Middle frontal gyrus (tissue), 1 donor: ENCODE results near the gene DLX4.

Experiments
- DNase-seq: peaks from one replicate; pipeline ENCODE4 v3.0.0-alpha.2; 2015; ENCODE audit warnings: low spot score; ENCODE audit errors: extremely low spot score

Gene DLX4

DNA sequence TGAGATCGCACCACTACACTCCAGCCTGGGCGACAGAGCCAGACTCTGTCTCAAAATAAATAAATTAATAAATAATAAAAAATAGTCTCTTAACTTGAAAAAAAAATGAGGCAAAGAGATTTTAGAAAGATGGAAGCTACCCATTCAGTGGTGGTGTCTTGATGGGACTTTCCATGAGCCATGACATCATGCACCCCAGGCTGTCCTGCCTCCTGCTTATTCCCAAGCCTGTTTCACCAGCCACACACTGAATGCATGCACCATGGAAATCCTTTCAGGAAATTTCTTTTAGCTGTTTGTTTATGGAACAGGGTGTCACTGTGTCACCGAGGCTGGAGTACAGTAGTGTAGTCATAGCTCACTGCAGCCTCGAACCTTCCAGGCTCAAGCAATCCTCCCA lies 34.9 kb downstream of the DLX4 start:
- DNase-seq: no peak

- no peak for DNase-seq
Observed at GRCh38 chr17:50009282-50009681, 40.3 kb downstream of the DLX4 start.

DNA sequence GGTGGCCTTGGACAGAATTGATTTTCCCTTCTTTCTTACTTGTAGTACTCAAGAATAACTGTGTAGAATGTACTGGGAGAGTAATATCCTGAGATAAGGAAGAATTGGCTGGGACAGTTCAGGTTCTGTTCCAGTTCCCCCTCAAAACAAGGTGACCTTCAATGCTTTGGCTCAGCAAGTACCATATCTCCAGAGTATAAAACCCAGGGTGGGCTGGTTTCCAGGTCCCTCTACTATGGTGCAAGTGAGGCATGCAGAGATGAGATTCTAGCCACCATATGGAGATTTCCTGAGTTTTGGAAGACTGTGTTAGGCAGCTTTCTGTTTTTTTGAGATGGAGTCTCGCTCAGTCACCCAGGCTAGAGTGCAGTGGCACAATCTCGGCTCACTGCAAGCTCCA lies 44.1 kb downstream of the DLX4 start:
- DNase-seq: no peak

DNA sequence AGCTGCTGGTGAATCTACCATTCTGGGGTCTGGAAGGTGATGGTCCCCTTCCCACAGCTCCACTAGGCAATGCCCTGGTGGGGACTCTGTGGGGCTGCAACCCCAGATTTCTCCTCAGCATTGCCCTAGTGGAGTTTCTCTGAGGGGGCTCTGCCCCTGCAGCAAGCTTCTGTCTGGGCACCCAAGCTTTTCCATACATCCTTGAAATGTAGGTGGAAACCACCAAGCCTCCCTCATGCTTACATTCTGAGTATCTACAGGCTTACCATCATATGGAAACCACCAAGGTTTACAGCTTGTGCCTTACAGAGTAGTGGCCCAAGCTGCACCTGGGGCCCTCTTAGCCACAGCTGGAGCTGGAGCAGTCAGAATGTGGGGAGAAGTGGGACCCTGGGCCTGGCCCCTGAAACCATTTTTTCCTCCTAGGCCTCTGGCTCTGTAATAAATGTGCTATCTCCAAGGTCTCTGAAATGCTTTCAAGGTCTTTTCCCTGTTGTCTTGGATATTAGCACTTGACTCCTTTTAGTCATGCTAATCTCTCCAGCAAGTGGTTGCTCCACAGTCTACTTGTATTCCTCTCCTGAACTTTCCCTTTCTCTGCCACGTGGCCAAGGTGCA lies 45.6 kb downstream of the DLX4 start:
- DNase-seq: no peak

DNA sequence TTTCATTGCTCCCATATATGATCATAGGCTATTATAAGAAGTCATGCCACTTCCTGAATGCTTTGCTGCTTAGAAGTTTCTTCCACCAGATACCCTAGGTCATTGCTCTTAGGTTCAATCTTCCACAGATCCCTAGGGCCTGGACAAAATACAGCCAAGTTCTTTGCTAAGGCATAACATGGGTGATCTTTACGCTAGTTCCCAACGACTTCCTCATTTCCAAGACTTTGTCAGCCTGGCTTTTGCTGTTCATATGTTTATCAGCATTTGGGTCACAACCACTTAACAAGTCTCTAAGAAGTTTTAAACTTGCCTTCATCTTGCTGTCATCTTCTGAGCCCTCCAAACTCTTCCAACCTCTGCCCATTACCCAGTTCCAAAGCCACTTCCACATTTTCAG lies 46.2 kb downstream of the DLX4 start:
- DNase-seq: no peak

DNA sequence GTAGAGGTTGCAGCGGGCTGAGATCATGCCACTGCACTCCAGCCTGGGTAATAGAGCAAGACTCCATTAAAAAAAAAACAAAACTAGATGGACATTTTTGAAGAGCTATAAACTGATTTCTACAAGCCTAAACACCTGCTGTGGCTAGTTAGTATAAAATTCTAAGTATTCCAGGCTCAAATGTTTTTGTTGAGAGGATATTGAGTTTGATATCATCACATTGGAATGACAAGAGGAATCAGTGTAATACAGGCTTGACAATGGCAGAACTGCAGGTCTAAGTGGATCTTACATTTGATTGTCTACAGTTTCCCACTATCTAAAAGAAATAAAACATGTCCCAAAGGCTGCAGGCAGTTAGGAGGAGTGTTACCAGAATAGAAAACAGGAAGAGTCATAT lies 49.9 kb downstream of the DLX4 start:
- no peak for DNase-seq

DNA sequence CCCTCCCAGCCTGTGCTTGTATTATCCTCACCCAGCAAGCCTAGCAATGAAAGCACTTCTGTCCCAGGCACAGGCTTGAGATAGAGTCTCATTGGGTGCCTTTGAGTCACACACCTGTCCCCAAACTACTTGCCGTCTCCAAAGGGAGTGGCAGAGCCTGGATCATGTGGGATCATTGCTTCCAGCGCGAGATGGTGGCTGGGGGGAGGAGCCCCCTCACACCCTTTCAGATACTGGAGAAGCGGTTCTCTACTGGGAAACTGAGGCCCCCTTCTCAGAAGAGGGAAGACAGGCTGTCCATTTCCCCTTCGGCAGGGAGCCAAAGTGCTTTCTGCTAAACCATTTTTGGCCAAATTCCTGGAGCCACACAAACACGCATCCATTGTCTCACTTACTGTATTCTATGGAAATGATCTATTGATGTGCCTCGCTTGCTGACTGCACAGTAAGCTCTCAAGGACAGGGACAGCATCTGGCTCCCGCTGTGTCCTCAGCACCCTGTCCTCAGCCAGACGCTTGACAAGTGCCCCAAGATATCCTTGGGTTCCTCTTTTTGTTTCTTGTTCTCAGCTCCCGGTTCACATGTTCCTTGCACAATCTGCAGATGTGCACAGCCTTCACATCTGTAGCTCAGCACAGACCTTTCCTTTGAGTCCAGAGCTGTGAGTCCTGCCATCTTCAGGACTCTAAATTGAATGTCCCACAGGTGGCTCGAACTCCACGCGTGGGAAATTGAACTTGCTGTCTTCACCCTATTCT lies 52.0 kb downstream of the DLX4 start:
- DNase-seq: no peak

- DNase-seq: no peak
Observed at GRCh38 chr17:50021681-50022370, 52.8 kb downstream of the DLX4 start.

GRCh38 chr17:50022463-50023130 lies 53.6 kb downstream of the DLX4 start:
- DNase-seq: no peak

- DNase-seq: no peak
Observed at GRCh38 chr17:50023520-50023919, 54.5 kb downstream of the DLX4 start.
